Measurements from ENCODE around the gene CPNE9. TPM values are rescaled to one million over a fixed set of nuclear protein-coding genes. Genes with fewer than 3 reads are reported as not detected.

Gene CPNE9
- total and polyA plus RNA-seq, 2 of the 13 experiments (the other 11 are each of a cell fraction or from before 2014, with no cell fraction given), result 0.20 TPM; not detected in 1

DNA sequence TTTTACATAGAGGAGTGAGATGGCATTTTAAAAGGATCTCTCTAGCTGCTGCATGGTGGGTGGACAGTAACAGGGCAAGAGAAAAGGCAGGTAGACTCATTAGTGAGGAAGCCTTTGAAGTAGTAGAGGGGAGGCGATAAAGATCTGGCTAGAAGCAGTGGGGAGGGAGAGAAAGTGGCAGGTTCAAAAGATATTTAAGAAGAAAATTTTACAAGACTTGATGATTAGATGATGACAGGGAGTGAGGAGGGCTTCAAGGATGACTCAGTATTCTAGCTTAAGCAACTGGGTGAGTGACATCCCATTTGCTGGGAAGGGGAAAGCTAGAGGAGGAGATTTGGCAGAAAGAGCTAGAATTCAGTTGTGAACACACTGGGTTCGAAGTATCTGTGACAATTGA is 24.1 kb downstream of the CPNE9 start (continued):
- no peak for TF ChIP-seq ZBTB3 (CRISPR knock-in tag; IDR thresholded peaks at IDR 0.05; ENCODE audit: borderline replicate concordance, low read depth)
- TF ChIP-seq, protein P1, sequence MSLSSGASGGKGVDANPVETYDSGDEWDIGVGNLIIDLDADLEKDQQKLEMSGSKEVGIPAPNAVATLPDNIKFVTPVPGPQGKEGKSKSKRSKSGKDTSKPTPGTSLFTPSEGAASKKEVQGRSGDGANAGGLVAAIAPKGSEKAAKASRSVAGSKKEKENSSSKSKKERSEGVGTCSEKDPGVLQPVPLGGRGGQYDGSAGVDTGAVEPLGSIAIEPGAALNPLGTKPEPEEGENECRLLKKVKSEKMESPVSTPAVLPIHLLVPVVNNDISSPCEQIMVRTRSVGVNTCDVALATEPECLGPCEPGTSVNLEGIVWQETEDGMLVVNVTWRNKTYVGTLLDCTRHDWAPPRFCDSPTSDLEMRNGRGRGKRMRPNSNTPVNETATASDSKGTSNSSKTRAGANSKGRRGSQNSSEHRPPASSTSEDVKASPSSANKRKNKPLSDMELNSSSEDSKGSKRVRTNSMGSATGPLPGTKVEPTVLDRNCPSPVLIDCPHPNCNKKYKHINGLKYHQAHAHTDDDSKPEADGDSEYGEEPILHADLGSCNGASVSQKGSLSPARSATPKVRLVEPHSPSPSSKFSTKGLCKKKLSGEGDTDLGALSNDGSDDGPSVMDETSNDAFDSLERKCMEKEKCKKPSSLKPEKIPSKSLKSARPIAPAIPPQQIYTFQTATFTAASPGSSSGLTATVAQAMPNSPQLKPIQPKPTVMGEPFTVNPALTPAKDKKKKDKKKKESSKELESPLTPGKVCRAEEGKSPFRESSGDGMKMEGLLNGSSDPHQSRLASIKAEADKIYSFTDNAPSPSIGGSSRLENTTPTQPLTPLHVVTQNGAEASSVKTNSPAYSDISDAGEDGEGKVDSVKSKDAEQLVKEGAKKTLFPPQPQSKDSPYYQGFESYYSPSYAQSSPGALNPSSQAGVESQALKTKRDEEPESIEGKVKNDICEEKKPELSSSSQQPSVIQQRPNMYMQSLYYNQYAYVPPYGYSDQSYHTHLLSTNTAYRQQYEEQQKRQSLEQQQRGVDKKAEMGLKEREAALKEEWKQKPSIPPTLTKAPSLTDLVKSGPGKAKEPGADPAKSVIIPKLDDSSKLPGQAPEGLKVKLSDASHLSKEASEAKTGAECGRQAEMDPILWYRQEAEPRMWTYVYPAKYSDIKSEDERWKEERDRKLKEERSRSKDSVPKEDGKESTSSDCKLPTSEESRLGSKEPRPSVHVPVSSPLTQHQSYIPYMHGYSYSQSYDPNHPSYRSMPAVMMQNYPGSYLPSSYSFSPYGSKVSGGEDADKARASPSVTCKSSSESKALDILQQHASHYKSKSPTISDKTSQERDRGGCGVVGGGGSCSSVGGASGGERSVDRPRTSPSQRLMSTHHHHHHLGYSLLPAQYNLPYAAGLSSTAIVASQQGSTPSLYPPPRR (CRISPR knock-in tag; IDR thresholded peaks at IDR 0.05; ENCODE audit: borderline replicate concordance), result no peak
- TF ChIP-seq MED8 (CRISPR knock-in tag; IDR thresholded peaks at IDR 0.05; ENCODE audit: insufficient replicate concordance), result no peak
- no peak for TF ChIP-seq ZNF615 (CRISPR knock-in tag; IDR thresholded peaks at IDR 0.05; ENCODE audit: borderline replicate concordance)
- TF ChIP-seq, protein P2, sequence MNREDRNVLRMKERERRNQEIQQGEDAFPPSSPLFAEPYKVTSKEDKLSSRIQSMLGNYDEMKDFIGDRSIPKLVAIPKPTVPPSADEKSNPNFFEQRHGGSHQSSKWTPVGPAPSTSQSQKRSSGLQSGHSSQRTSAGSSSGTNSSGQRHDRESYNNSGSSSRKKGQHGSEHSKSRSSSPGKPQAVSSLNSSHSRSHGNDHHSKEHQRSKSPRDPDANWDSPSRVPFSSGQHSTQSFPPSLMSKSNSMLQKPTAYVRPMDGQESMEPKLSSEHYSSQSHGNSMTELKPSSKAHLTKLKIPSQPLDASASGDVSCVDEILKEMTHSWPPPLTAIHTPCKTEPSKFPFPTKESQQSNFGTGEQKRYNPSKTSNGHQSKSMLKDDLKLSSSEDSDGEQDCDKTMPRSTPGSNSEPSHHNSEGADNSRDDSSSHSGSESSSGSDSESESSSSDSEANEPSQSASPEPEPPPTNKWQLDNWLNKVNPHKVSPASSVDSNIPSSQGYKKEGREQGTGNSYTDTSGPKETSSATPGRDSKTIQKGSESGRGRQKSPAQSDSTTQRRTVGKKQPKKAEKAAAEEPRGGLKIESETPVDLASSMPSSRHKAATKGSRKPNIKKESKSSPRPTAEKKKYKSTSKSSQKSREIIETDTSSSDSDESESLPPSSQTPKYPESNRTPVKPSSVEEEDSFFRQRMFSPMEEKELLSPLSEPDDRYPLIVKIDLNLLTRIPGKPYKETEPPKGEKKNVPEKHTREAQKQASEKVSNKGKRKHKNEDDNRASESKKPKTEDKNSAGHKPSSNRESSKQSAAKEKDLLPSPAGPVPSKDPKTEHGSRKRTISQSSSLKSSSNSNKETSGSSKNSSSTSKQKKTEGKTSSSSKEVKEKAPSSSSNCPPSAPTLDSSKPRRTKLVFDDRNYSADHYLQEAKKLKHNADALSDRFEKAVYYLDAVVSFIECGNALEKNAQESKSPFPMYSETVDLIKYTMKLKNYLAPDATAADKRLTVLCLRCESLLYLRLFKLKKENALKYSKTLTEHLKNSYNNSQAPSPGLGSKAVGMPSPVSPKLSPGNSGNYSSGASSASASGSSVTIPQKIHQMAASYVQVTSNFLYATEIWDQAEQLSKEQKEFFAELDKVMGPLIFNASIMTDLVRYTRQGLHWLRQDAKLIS (CRISPR knock-in tag; IDR thresholded peaks at IDR 0.05), result no peak
- TF ChIP-seq, protein P3, sequence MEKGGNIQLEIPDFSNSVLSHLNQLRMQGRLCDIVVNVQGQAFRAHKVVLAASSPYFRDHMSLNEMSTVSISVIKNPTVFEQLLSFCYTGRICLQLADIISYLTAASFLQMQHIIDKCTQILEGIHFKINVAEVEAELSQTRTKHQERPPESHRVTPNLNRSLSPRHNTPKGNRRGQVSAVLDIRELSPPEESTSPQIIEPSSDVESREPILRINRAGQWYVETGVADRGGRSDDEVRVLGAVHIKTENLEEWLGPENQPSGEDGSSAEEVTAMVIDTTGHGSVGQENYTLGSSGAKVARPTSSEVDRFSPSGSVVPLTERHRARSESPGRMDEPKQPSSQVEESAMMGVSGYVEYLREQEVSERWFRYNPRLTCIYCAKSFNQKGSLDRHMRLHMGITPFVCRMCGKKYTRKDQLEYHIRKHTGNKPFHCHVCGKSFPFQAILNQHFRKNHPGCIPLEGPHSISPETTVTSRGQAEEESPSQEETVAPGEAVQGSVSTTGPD (CRISPR knock-in tag; IDR thresholded peaks at IDR 0.05), result no peak

Measured in HepG2 (cell line).